Measurements from ENCODE around the gene CNNM4.

CNNM4 gene

DNA sequence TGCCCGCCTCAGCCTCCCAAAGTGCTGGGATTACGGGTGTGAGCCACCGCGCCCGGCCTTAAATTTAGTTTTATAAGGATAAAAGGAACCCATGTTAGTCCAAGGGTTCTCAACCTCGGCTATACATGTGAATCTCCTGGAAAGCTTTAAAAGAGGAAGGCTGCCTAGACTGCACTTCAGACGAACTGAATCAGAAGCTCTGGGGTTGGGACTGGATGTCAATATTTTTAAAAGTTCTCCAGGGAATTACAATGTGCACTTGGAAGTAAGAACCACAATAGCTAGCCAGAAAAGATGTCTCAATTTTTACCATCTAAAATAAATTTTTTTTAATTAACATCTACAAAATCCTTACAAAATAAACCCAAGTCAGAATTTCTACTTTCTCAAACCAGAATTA lies 31.0 kb upstream of the CNNM4 start:
- Histone ChIP-seq H3K36me3 (no peaks in the 10 kb centered on the region; the same call in 1 of the 2 replicates), H3K4me3 (ENCODE audit: low read depth, low read length) (no peak overlapping the region), H3K27me3 (no peaks in the 10 kb centered on the region), H3K9me3 (no peaks in the 10 kb centered on the region), H3K4me1 (no peaks in the 10 kb centered on the region)
- TF ChIP-seq, protein P1, sequence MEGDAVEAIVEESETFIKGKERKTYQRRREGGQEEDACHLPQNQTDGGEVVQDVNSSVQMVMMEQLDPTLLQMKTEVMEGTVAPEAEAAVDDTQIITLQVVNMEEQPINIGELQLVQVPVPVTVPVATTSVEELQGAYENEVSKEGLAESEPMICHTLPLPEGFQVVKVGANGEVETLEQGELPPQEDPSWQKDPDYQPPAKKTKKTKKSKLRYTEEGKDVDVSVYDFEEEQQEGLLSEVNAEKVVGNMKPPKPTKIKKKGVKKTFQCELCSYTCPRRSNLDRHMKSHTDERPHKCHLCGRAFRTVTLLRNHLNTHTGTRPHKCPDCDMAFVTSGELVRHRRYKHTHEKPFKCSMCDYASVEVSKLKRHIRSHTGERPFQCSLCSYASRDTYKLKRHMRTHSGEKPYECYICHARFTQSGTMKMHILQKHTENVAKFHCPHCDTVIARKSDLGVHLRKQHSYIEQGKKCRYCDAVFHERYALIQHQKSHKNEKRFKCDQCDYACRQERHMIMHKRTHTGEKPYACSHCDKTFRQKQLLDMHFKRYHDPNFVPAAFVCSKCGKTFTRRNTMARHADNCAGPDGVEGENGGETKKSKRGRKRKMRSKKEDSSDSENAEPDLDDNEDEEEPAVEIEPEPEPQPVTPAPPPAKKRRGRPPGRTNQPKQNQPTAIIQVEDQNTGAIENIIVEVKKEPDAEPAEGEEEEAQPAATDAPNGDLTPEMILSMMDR (IDR thresholded peaks at IDR 0.05; ENCODE audit: low read depth, low read length) = no peak
- DNase-seq = no peak

DNA sequence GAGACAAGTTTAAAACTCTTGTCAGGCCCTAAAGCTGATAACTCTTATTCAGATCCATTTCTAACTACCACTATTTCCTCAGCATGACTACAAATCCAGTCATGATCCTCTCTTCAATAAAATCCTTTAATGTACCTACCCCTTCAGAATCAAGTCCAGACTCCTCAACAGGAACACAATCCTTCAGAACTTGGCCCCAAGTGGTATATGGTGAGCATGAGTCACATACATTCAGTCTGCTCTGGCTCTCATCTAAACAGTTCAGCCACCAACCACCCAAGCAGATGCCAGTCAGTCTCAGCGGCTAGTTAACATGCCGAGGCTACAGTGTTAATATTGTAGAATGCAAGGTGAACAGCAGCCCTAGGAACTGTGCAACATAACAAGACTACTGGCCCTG lies 30.5 kb upstream of the CNNM4 start:
- no peaks in the 10 kb centered on the region for H3K9me3 ChIP-seq
- no peak for DNase-seq
- H3K27me3 ChIP-seq = no peaks in the 10 kb centered on the region
- H3K4me3 ChIP-seq (ENCODE audit: low read depth, low read length) = no peak overlapping the region
- TF ChIP-seq, protein P1 (IDR thresholded peaks at IDR 0.05; ENCODE audit: low read depth, low read length) = no peak
- H3K4me1 ChIP-seq = no peaks in the 10 kb centered on the region
- no peaks in the 10 kb centered on the region; the same call in 1 of the 2 replicates for H3K36me3 ChIP-seq

DNA sequence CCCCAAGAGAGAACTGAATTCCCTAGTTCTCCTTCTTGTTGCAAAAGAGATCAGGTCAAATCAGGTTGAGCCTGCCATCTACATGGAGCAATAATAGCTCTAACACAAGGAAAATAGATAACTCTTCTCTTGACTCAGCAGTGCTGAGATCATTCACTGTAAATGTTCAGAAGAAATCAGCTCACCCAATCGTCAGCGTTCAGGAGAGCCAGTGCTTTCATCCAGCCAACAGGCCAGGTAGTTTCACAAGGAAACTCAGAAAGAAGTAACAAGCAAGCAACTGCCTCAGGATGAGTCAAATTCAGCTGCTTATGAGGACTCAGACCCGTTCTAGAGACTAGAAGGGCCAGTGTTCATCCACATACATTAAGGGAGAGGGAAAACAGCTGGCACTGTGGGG lies 26.8 kb upstream of the CNNM4 start:
- no peaks in the 10 kb centered on the region for H3K9me3 ChIP-seq
- no peaks in the 10 kb centered on the region; the same call in 1 of the 2 replicates for H3K36me3 ChIP-seq
- no peaks in the 10 kb centered on the region for H3K27me3 ChIP-seq
- DNase-seq = no peak
- H3K4me1 ChIP-seq = no peaks in the 10 kb centered on the region
- TF ChIP-seq, protein P1 (IDR thresholded peaks at IDR 0.05; ENCODE audit: low read depth, low read length) = no peak
- no peak overlapping the region for H3K4me3 ChIP-seq (ENCODE audit: low read depth, low read length)

DNA sequence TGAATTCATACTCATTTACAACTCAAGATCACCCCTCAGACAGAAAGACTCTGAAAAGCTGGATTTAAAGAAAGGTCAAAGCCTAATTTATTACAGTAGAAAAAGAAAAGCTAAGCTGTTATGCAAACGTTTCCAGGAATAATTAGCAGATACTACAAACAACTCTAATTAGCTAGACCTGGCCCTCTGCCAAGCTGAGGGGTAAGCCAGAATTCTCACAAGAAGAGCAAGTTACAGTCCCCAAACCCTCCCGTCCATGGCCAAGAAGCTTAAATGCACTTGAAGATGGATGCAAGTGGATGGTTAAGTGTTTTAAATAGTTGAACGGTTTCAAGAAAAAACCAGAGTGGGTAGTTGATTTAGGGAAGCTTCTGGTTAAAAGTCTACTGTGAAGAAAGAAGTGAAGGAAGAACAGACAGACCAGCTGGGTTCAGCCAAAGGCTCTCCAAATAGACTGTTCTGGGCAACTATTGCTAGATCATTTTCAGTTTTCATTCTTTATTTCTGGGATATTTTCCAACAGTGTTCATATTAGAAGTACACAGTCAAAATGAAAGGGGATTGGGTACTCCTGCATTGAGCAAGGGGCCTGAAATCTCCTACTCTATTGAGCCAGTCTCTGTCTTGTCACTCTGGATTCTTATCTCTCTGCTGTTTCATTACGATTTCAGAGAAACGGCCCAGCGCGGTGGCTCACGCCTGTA lies 25.7 kb upstream of the CNNM4 start:
- TF ChIP-seq, protein P1 (IDR thresholded peaks at IDR 0.05; ENCODE audit: low read depth, low read length) = no peak
- DNase-seq = peak; percentile 8
- Histone ChIP-seq H3K4me1 (no peaks in the 10 kb centered on the region), H3K36me3 (no peaks in the 10 kb centered on the region; the same call in 1 of the 2 replicates), H3K27me3 (no peaks in the 10 kb centered on the region), H3K4me3 (ENCODE audit: low read depth, low read length) (no peak overlapping the region), H3K9me3 (no peaks in the 10 kb centered on the region)

DNA sequence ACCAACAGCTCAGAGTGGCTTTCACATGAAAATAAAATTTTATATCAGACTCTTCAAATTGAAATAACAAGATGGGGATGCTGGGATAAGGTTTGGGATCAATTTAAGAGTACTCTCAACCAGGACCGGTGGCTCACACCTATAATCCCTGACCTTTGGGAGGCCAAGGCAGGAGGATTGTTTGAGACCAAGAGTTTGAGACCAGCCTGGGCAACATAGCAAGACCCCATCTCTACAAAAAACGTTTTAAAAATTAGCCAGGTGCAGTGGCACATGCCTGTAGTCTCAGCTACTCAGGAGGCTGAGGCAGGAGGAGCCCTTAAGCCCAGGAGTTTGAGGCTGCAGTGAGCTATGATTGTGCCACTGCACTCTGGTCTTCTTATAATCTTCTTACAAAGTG lies 23.5 kb upstream of the CNNM4 start:
- H3K27me3 ChIP-seq = no peaks in the 10 kb centered on the region
- no peak overlapping the region for H3K4me3 ChIP-seq (ENCODE audit: low read depth, low read length)
- H3K9me3 ChIP-seq = no peaks in the 10 kb centered on the region
- TF ChIP-seq, protein P1 (IDR thresholded peaks at IDR 0.05; ENCODE audit: low read depth, low read length) = no peak
- DNase-seq = no peak
- no peaks in the 10 kb centered on the region for H3K36me3 ChIP-seq
- H3K4me1 ChIP-seq = no peaks in the 10 kb centered on the region

DNA sequence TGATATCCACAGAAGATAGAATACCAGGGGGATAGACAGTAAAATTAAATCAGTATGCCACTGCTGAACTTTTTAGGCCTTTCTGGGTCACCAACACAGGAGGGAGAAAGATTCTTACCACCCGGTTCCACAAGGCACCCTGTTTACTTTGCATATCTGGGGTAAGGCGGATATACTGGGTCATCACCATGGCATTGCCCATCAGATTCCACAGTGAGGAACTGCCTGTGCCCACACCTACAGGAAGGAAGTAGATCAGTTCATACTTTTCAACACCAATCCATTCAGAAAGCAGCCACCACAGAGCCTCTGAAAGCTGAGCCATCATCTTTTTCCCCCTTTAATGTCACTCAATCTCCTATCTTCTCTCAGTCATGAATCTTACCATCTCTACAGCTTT lies 22.9 kb upstream of the CNNM4 start:
- Histone ChIP-seq H3K27me3 (no peaks in the 10 kb centered on the region), H3K9me3 (no peaks in the 10 kb centered on the region), H3K4me1 (no peaks in the 10 kb centered on the region), H3K36me3 (no peaks in the 10 kb centered on the region), H3K4me3 (ENCODE audit: low read depth, low read length) (no peak overlapping the region)
- DNase-seq = no peak
- TF ChIP-seq, protein P1 (IDR thresholded peaks at IDR 0.05; ENCODE audit: low read depth, low read length) = no peak
